Right renal pelvis (tissue), 4 donors: ENCODE results near the gene ZMIZ2. TPM values are rescaled to one million over a fixed set of nuclear protein-coding genes. Genes with fewer than 3 reads are reported as not detected.
"Not testable (repeated sequence)": the region's sequence is repeated elsewhere in the genome, so short reads cannot be mapped to it uniquely, and the experiment has no call there.

Experiments
- DNase-seq, 4 donors: peaks; one replicate each; pipeline ENCODE4 v3.0.0-alpha.2; 2013; ENCODE audit warnings: low read depth in 4 of 4, low spot score in 3 of 4, missing footprints in 1 of 4
- polyA plus RNA-seq, 4 donors: library from polyadenylated mRNA; unstranded; fragments of 120-200 nt; gene quantifications; one replicate each; pipeline ENCODE4 v1.2.1, GENCODE V29; 2013; ENCODE audit not compliant: insufficient read length in 4 of 4

ZMIZ2 gene
- polyA plus RNA-seq, 4 donors: 58.4 to 75.3 (median 67.0) TPM

GRCh38 chr7:44796504-44797328 is 48.1 kb downstream of the ZMIZ2 start, which contains the start of gene PPIA:
Gene PPIA, plus strand, starts transcription at chr7:44796681. Its CDS starts 44 bp downstream, at chr7:44796725.
- DNase-seq: peak; percentile 95 to 97 (median 96)

- DNase-seq: peak; percentile 75 to 81 (median 77)
Measured at GRCh38 chr7:44797329-44798258, 48.9 kb downstream of the ZMIZ2 start.

GRCh38 chr7:44798649-44799305 is 50.1 kb downstream of the ZMIZ2 start:
- no peak for DNase-seq

DNA sequence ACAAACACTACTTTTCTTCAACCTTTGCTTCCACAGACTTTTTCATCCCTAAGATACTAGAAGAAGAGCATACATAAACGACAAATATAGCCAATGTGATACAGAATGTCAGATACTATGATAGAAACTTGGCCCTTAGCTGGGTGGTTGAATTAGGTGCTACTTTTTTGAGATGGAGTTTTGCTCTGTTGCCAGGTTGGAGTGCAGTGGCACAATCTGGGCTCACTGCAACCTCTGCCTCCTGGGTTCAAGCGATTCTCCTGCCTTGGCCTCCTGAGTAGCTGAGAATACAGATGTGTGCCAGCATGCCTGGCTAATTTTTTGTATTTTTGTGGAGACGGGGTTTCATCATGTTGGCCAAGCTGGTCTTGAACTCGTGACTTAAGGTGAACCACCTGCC is 51.3 kb downstream of the ZMIZ2 start:
- DNase-seq: no peak

DNA sequence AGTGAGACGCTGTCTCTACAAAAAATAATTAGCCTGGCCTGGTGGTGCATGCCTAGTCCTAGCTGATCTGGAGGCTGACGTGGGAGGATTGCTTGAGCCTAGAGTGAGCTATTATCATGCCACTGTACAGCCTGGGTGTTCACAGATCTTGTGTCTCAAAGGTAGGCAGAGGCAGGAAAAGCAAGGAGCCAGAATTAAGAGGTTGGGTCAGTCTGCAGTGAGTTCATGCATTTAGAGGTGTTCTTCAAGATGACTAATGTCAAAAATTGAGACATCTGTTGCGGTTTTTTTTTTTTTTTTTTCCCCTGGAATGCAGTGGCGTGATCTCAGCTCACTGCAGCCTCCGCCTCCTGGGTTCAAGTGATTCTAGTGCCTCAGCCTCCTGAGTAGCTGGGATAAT is 53.2 kb downstream of the ZMIZ2 start:
- no peak for DNase-seq

DNA sequence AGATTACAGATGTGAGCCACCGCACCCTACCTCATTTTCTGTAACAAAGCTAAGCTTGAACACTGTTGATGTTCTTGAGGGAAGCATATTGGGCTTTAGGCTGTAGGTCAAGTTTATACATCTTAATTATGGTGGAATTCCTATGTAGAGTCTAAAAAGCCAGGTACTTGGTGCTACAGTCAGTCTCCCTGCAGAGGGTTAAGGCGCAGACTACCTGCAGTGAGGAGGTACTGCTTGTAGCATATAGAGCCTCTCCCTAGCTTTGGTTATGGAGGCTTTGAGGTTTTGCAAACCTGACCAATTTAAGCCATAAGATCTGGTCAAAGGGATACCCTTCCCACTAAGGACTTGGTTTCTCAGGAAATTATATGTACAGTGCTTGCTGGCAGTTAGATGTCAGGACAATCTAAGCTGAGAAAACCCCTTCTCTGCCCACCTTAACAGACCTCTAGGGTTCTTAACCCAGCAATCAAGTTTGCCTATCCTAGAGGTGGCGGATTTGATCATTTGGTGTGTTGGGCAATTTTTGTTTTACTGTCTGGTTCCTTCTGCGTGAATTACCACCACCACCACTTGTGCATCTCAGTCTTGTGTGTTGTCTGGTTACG is 53.9 kb downstream of the ZMIZ2 start:
- DNase-seq: no peak

- not testable (repeated sequence) for DNase-seq
Measured at GRCh38 chr7:44803828-44804519, 55.3 kb downstream of the ZMIZ2 start.

GRCh38 chr7:44805950-44806349 is 57.3 kb downstream of the ZMIZ2 start:
- DNase-seq: no peak

GRCh38 chr7:44808914-44809393 is 60.3 kb downstream of the ZMIZ2 start:
- DNase-seq: no peak

DNA sequence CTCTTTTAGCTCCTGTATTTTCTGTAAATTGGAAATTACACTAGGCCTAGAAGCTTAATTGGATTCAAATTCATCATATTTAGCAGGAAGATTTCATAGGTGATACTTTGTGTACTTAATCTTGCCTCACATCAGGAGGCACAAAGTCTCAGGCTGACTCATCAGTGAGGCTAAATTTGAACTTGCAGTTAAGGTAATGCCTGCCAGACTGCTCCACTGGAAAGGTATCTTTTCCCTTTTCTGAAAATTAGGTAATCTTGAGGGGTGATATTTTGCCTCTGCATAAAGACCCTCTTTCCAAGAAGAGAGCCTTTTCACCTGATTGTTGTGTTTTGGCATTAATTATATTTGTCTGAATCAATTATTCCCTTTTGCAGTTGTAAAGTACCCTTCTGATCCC is 62.4 kb downstream of the ZMIZ2 start:
- no peak for DNase-seq

DNA sequence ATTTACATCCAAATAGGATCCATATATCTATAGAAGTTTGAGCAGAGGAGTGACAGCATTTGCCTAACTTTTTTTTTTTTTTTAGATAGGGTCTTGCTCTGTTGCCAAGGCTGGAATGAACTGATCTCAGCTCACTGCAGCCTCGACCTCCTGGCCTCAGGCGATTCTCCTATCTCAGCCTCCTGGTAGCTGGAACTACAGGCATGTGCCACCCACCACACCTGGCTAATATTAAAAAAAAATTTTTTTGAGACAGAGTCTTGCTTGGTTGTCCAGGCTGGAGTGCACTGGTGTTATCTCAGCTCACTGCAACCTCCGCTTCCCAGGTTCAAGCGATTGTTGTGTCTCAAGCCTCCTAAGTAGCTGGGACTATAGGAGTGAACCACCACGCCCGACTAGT is 62.9 kb downstream of the ZMIZ2 start:
- DNase-seq: no peak

DNA sequence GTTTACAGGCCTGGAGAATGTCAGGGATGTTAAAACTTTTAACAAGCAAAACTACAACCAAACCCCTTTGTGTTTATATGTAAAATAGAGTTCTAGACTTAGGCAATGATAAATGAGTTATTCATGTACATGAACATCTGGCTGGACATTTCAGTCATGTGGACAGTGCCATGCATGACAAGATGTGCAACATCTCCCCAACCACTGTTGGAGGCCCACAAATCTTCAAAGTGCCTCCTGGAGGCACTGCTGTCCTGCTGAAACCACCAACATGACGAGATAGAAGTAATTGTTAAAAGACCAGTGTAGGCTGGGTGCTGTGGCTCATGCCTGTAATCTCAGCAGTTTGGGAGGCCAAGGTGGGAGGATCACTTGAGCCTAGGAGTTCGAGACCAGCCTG is 66.3 kb downstream of the ZMIZ2 start:
- no peak for DNase-seq

DNA sequence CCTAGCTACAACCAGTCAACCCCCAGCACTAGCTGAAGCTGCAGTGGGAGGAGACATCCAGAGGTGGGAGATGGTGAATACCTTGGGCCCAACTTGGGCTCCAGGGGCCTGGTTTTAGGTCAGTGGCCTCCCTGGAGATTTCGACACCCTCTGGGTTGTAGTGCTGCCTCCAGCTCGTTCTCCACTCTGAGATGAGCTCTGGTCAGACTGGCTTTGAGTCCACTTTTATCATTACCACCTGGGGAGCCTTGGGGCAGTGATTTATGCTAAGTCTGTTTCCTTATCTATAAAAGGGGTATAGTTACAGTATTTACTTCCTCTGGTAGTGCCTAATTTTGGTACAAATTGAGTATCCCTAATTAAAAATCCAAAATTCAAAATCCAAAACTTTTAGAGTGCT is 70.6 kb downstream of the ZMIZ2 start:
- no peak for DNase-seq

Other genes starting within 250 kb of the ZMIZ2 start
- 1 to 10 TPM; 2.4 to 3.9 (median 2.7) TPM for gene NPC1L1, start 207.5 kb upstream of the ZMIZ2 start, polyA plus RNA-seq
- gene DDX56, start 174.9 kb upstream of the ZMIZ2 start, polyA plus RNA-seq: 10 to 100 TPM; 73.9 to 91.2 (median 79.1) TPM
- 100 to 1,000 TPM; 134 to 149 (median 143) TPM for gene TMED4, start 166.6 kb upstream of the ZMIZ2 start, polyA plus RNA-seq
- 10 to 100 TPM; 86.3 to 99.6 (median 94.2) TPM for gene OGDH, start 142.2 kb upstream of the ZMIZ2 start, polyA plus RNA-seq
- gene PPIA, start 47.8 kb downstream of the ZMIZ2 start, polyA plus RNA-seq: 1,000 to 10,000 TPM; 1,245 to 1,509 (median 1,378) TPM
- gene H2AZ2, start 99.2 kb downstream of the ZMIZ2 start, polyA plus RNA-seq: 100 to 1,000 TPM; 243 to 279 (median 250) TPM
- 10 to 100 TPM; 31.4 to 38.6 (median 34.2) TPM for gene PURB, start 136.7 kb downstream of the ZMIZ2 start, polyA plus RNA-seq
- under 1 TPM; 0.31 to 0.60 (median 0.47) TPM for gene MYO1G, start 230.2 kb downstream of the ZMIZ2 start, polyA plus RNA-seq